Measurements from ENCODE around the gene CACNA2D4. TPM values are rescaled to one million over a fixed set of nuclear protein-coding genes. Genes with fewer than 3 reads are reported as not detected.

CACNA2D4 gene
- total RNA-seq, 1 donor from 2014 or later, result not detected

GRCh38 chr12:1842183-1842904 lies 76.1 kb downstream of the CACNA2D4 start:
- H3K27ac Mint-ChIP-seq (ENCODE audit: unreplicated experiment), result no peak overlapping the region
- H3K4me3 Mint-ChIP-seq (ENCODE audit: unreplicated experiment), result no peak overlapping the region
- no peaks in the 10 kb centered on the region for H3K9me3 Mint-ChIP-seq (ENCODE audit: unreplicated experiment)
- peaks cover 21% of the 10 kb centered on the region for H3K27me3 Mint-ChIP-seq (ENCODE audit: unreplicated experiment)
- DNase-seq (ENCODE audit: extremely low spot score, unreplicated experiment), result peak; percentile 68
- TF ChIP-seq CTCF (IDR thresholded peaks at IDR 0.05), result no peak
- H3K4me1 Mint-ChIP-seq (ENCODE audit: unreplicated experiment), result peaks cover 27% of the 10 kb centered on the region
- no peaks in the 10 kb centered on the region for H3K36me3 Mint-ChIP-seq (ENCODE audit: unreplicated experiment)

GRCh38 chr12:1841586-1842182 lies 76.8 kb downstream of the CACNA2D4 start:
- Mint-ChIP-seq H3K27ac (ENCODE audit: unreplicated experiment) (no peak overlapping the region), H3K4me1 (ENCODE audit: unreplicated experiment) (peaks cover 34% of the 10 kb centered on the region)

GRCh38 chr12:1840981-1841425 lies 77.4 kb downstream of the CACNA2D4 start:
- Mint-ChIP-seq H3K4me1 (ENCODE audit: unreplicated experiment) (peaks cover 38% of the 10 kb centered on the region), H3K27me3 (ENCODE audit: unreplicated experiment) (peaks cover 16% of the 10 kb centered on the region), H3K27ac (ENCODE audit: unreplicated experiment) (no peak overlapping the region)

More at GRCh38 chr12:1841586-1842182, 76.8 kb downstream of the CACNA2D4 start:
- H3K27me3 Mint-ChIP-seq (ENCODE audit: unreplicated experiment), result peaks cover 19% of the 10 kb centered on the region
- H3K4me3 Mint-ChIP-seq (ENCODE audit: unreplicated experiment), result no peak overlapping the region
- no peak for TF ChIP-seq CTCF (IDR thresholded peaks at IDR 0.05)
- H3K36me3 Mint-ChIP-seq (ENCODE audit: unreplicated experiment), result no peaks in the 10 kb centered on the region
- no peak for DNase-seq (ENCODE audit: extremely low spot score, unreplicated experiment)
- no peaks in the 10 kb centered on the region for H3K9me3 Mint-ChIP-seq (ENCODE audit: unreplicated experiment)

GRCh38 chr12:1839956-1840951 lies 78.2 kb downstream of the CACNA2D4 start:
- H3K36me3 Mint-ChIP-seq (ENCODE audit: unreplicated experiment), result no peaks in the 10 kb centered on the region
- no peak overlapping the region for H3K4me3 Mint-ChIP-seq (ENCODE audit: unreplicated experiment)
- H3K9me3 Mint-ChIP-seq (ENCODE audit: unreplicated experiment), result no peaks in the 10 kb centered on the region
- H3K27me3 Mint-ChIP-seq (ENCODE audit: unreplicated experiment), result peaks cover 14% of the 10 kb centered on the region
- TF ChIP-seq CTCF (IDR thresholded peaks at IDR 0.05), result no peak
- no peak for DNase-seq (ENCODE audit: extremely low spot score, unreplicated experiment)
- H3K4me1 Mint-ChIP-seq (ENCODE audit: unreplicated experiment), result peaks cover 38% of the 10 kb centered on the region
- H3K27ac Mint-ChIP-seq (ENCODE audit: unreplicated experiment), result no peak overlapping the region

More at GRCh38 chr12:1840981-1841425, 77.4 kb downstream of the CACNA2D4 start:
- H3K9me3 Mint-ChIP-seq (ENCODE audit: unreplicated experiment), result no peaks in the 10 kb centered on the region
- no peak for TF ChIP-seq CTCF (IDR thresholded peaks at IDR 0.05)
- DNase-seq (ENCODE audit: extremely low spot score, unreplicated experiment), result no peak
- H3K4me3 Mint-ChIP-seq (ENCODE audit: unreplicated experiment), result no peak overlapping the region
- H3K36me3 Mint-ChIP-seq (ENCODE audit: unreplicated experiment), result no peaks in the 10 kb centered on the region

Measured in osteocyte (in vitro differentiated cells).